ENCODE measurements around the gene ZFAND3.

ZFAND3 gene

GRCh38 chr6:37862992-37863391 lies 43.5 kb downstream of the ZFAND3 start:
- no peaks in the 10 kb centered on the region for H3K36me3 ChIP-seq (ENCODE audit: control insufficient read depth, insufficient read depth, low read length)
- no peak overlapping the region for H3K4me3 ChIP-seq (ENCODE audit: low read length)
- H3K4me1 ChIP-seq (ENCODE audit: control insufficient read depth, insufficient read depth, low read length): peaks cover 8% of the 10 kb centered on the region
- H3K9ac ChIP-seq (ENCODE audit: low read length): no peak overlapping the region
- no peaks in the 10 kb centered on the region for H3K27me3 ChIP-seq (ENCODE audit: control insufficient read depth, insufficient read depth, low read length)
- no peak overlapping the region for H3K27ac ChIP-seq (ENCODE audit: low read depth, low read length)

- H3K27ac ChIP-seq (ENCODE audit: low read depth, low read length): no peak overlapping the region
- H3K36me3 ChIP-seq (ENCODE audit: control insufficient read depth, insufficient read depth, low read length): no peaks in the 10 kb centered on the region
- no peak overlapping the region for H3K9ac ChIP-seq (ENCODE audit: low read length)
- no peaks in the 10 kb centered on the region for H3K27me3 ChIP-seq (ENCODE audit: control insufficient read depth, insufficient read depth, low read length)
- peaks cover 13% of the 10 kb centered on the region for H3K4me1 ChIP-seq (ENCODE audit: control insufficient read depth, insufficient read depth, low read length)
- no peak overlapping the region for H3K4me3 ChIP-seq (ENCODE audit: low read length)
Measured at GRCh38 chr6:37864250-37864649, 44.7 kb downstream of the ZFAND3 start.

- H3K27ac ChIP-seq (ENCODE audit: low read depth, low read length): no peak overlapping the region
- no peak overlapping the region for H3K9ac ChIP-seq (ENCODE audit: low read length)
- no peaks in the 10 kb centered on the region for H3K27me3 ChIP-seq (ENCODE audit: control insufficient read depth, insufficient read depth, low read length)
- H3K4me3 ChIP-seq (ENCODE audit: low read length): no peak overlapping the region
- peaks cover 13% of the 10 kb centered on the region for H3K4me1 ChIP-seq (ENCODE audit: control insufficient read depth, insufficient read depth, low read length)
- no peaks in the 10 kb centered on the region for H3K36me3 ChIP-seq (ENCODE audit: control insufficient read depth, insufficient read depth, low read length)
Measured at GRCh38 chr6:37865504-37865903, 46.0 kb downstream of the ZFAND3 start.

DNA sequence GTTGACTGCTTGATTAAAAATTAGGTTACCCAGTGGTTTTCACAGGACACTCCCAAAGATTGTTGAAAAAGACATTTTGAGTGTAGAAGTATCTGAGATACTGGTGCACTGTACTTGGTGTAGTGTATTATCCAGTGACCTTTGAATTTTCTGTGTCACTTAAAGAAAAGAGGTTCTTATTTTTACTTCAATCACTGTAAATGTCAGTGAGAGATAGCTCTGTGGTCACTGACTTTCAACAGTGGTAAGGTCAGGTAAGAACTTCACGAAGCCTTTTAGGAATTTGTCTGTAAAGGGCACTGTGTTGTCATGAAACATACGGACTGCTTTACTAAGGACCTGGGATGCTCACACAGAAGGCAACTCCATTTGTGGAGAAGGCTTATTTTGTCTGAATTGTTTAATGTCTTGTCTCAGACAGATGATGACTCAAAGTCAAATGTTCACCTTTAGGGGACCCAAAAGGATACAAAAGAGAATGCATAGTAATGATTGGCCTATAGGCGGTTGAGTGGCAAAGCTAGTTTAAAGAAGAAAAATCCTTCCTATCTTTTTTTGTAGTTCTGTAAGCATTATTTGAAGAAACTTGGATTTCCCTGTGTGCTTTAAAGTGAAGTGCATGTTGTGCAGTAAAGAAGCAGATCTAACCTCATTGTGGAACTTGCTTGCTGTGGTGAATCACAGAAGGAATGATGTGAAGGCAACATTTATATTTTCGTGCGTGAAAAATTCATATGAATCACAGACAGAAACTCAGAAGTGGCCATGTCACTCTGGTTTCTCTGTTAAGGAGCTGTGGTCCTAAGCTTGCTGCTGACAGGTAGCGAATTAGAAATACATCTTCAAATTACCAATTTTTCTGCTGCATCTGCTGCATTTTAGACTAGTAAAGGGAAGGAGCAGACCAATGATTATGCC lies 47.3 kb downstream of the ZFAND3 start:
- Histone ChIP-seq H3K27me3 (ENCODE audit: control insufficient read depth, insufficient read depth, low read length) (no peaks in the 10 kb centered on the region), H3K4me3 (ENCODE audit: low read length) (no peak overlapping the region), H3K27ac (ENCODE audit: low read depth, low read length) (no peak overlapping the region), H3K36me3 (ENCODE audit: control insufficient read depth, insufficient read depth, low read length) (no peaks in the 10 kb centered on the region), H3K9ac (ENCODE audit: low read length) (no peak overlapping the region), H3K4me1 (ENCODE audit: control insufficient read depth, insufficient read depth, low read length) (peaks cover 13% of the 10 kb centered on the region)

GRCh38 chr6:37867756-37868446 lies 48.4 kb downstream of the ZFAND3 start:
- no peak overlapping the region for H3K27ac ChIP-seq (ENCODE audit: low read depth, low read length)
- no peak overlapping the region for H3K9ac ChIP-seq (ENCODE audit: low read length)
- peaks cover 13% of the 10 kb centered on the region for H3K4me1 ChIP-seq (ENCODE audit: control insufficient read depth, insufficient read depth, low read length)
- no peaks in the 10 kb centered on the region for H3K27me3 ChIP-seq (ENCODE audit: control insufficient read depth, insufficient read depth, low read length)
- H3K36me3 ChIP-seq (ENCODE audit: control insufficient read depth, insufficient read depth, low read length): no peaks in the 10 kb centered on the region
- H3K4me3 ChIP-seq (ENCODE audit: low read length): no peak overlapping the region

DNA sequence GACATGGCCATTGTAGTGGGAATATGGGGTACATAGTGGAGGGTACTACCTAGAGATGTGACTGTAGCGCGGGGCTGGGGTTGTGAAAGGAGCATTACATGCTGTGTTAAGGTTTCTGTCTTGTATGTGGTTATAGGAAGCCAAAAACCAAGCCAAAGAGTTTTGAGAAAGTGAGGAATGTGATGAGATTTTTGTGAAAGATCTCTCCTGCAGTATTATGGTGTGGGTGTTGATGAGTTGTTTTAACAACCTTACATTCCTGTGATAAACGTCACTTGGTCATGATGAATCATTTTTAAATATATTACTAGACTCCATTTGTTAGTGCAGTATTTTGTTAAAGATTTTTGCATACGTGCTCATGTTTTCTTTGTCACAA lies 48.9 kb downstream of the ZFAND3 start:
- H3K9ac ChIP-seq (ENCODE audit: low read length): no peak overlapping the region
- no peaks in the 10 kb centered on the region for H3K36me3 ChIP-seq (ENCODE audit: control insufficient read depth, insufficient read depth, low read length)
- H3K27ac ChIP-seq (ENCODE audit: low read depth, low read length): no peak overlapping the region
- H3K27me3 ChIP-seq (ENCODE audit: control insufficient read depth, insufficient read depth, low read length): no peaks in the 10 kb centered on the region
- no peak overlapping the region for H3K4me3 ChIP-seq (ENCODE audit: low read length)
- H3K4me1 ChIP-seq (ENCODE audit: control insufficient read depth, insufficient read depth, low read length): peaks cover 13% of the 10 kb centered on the region

DNA sequence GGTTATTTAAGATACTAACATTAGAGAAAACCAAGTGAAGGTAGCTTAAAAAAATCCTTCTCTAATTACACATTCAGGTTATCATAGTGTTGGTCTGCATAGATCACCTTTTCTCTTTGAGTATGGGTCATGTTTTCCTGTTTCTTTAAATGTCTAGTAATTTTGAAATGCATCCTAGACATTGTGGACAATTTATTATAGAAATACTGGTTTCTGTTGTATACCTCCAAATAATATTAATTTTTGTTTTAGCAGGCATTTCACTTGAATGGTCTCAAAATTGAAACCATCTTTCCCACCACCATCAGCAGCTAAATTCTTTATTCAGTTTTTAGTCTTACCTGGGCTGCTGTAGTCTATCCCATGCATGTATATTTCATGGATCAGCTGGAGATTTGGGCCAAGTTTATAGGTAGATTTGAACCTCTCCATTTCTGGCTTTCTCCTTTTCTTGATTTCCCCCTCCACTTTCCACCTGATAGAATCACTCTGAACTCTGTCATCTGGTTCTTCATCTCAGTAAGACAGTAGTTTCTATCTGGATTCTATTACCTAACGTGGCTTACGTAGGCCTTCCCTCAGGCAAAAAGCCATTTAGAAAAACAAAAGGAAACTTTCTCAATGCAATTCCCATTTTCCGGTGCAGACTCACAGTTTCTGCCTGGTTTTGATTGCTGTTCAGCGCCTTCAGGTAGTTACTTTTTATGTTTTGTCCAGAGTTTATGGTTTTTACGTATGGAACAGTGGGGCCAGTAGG lies 52.3 kb downstream of the ZFAND3 start:
- no peaks in the 10 kb centered on the region for H3K27me3 ChIP-seq (ENCODE audit: control insufficient read depth, insufficient read depth, low read length)
- peaks cover 11% of the 10 kb centered on the region for H3K4me1 ChIP-seq (ENCODE audit: control insufficient read depth, insufficient read depth, low read length)
- H3K4me3 ChIP-seq (ENCODE audit: low read length): no peak overlapping the region

GRCh38 chr6:37872373-37872745 lies 52.8 kb downstream of the ZFAND3 start:
- Histone ChIP-seq H3K4me1 (ENCODE audit: control insufficient read depth, insufficient read depth, low read length) (peaks cover 8% of the 10 kb centered on the region), H3K9ac (ENCODE audit: low read length) (no peak overlapping the region), H3K36me3 (ENCODE audit: control insufficient read depth, insufficient read depth, low read length) (no peaks in the 10 kb centered on the region), H3K27me3 (ENCODE audit: control insufficient read depth, insufficient read depth, low read length) (no peaks in the 10 kb centered on the region), H3K4me3 (ENCODE audit: low read length) (no peak overlapping the region), H3K27ac (ENCODE audit: low read depth, low read length) (no peak overlapping the region)

More for the DNA sequence above, 52.3 kb downstream of the ZFAND3 start:
- Histone ChIP-seq H3K36me3 (ENCODE audit: control insufficient read depth, insufficient read depth, low read length) (no peaks in the 10 kb centered on the region), H3K27ac (ENCODE audit: low read depth, low read length) (no peak overlapping the region), H3K9ac (ENCODE audit: low read length) (no peak overlapping the region)

GRCh38 chr6:37874726-37875125 lies 55.2 kb downstream of the ZFAND3 start:
- Histone ChIP-seq H3K27me3 (ENCODE audit: control insufficient read depth, insufficient read depth, low read length) (no peaks in the 10 kb centered on the region), H3K4me1 (ENCODE audit: control insufficient read depth, insufficient read depth, low read length) (no peaks in the 10 kb centered on the region), H3K27ac (ENCODE audit: low read depth, low read length) (no peak overlapping the region), H3K36me3 (ENCODE audit: control insufficient read depth, insufficient read depth, low read length) (no peaks in the 10 kb centered on the region), H3K4me3 (ENCODE audit: low read length) (no peak overlapping the region), H3K9ac (ENCODE audit: low read length) (no peak overlapping the region)

GRCh38 chr6:37875561-37876309 lies 56.2 kb downstream of the ZFAND3 start:
- no peaks in the 10 kb centered on the region for H3K4me1 ChIP-seq (ENCODE audit: control insufficient read depth, insufficient read depth, low read length)
- no peak overlapping the region for H3K27ac ChIP-seq (ENCODE audit: low read depth, low read length)
- no peak overlapping the region for H3K9ac ChIP-seq (ENCODE audit: low read length)
- H3K4me3 ChIP-seq (ENCODE audit: low read length): no peak overlapping the region
- no peaks in the 10 kb centered on the region for H3K36me3 ChIP-seq (ENCODE audit: control insufficient read depth, insufficient read depth, low read length)
- no peaks in the 10 kb centered on the region for H3K27me3 ChIP-seq (ENCODE audit: control insufficient read depth, insufficient read depth, low read length)

- Histone ChIP-seq H3K27me3 (ENCODE audit: control insufficient read depth, insufficient read depth, low read length) (no peaks in the 10 kb centered on the region), H3K4me1 (ENCODE audit: control insufficient read depth, insufficient read depth, low read length) (no peaks in the 10 kb centered on the region), H3K36me3 (ENCODE audit: control insufficient read depth, insufficient read depth, low read length) (no peaks in the 10 kb centered on the region), H3K9ac (ENCODE audit: low read length) (no peak overlapping the region), H3K4me3 (ENCODE audit: low read length) (no peak overlapping the region), H3K27ac (ENCODE audit: low read depth, low read length) (no peak overlapping the region)
Measured at GRCh38 chr6:37876843-37877242, 57.3 kb downstream of the ZFAND3 start.
